GM23338 (cell line): ENCODE measurements around the gene PAK1. TPM values are rescaled to one million over a fixed set of nuclear protein-coding genes. Genes with fewer than 3 reads are reported as not detected.
A peak's percentile ranks its signal among the peaks of the same experiment; 100 is the strongest.

Experiments used
- ATAC-seq: fragments of 200-7000 bp; cut with Tn5 transposase; 3 replicates; pipeline ENCODE4 v1.9.1; 2020
- DNase-seq: peaks from one replicate; pipeline ENCODE4 v3.0.0-alpha.2; 2015; ENCODE audit warnings: low spot score
- H2AFZ ChIP-seq: fragments of 200-600 bp; sonication (generic); 2 replicates; pipeline ENCODE4 v1.8.0; 2016; ENCODE audit warnings: antibody characterized with exemption, mild to moderate bottlenecking, moderate library complexity
- H3F3A ChIP-seq: fragments of 200-600 bp; sonication (generic); replicated peaks from 2 replicates; pipeline ENCODE4 v1.8.0; 2017; ENCODE audit warnings: antibody characterized with exemption, mixed run types, low read depth
- H3K27ac ChIP-seq: fragments of 200-600 bp; sonication (generic); 2 replicates; pipeline ENCODE4 v1.6.1; 2016; ENCODE audit warnings: low read depth
- H3K27me3 ChIP-seq: fragments of 200-600 bp; sonication (generic); 2 replicates; pipeline ENCODE4 v1.8.0; 2016; ENCODE audit warnings: mild to moderate bottlenecking, mixed run types, moderate library complexity; ENCODE audit not compliant: insufficient read depth
- H3K36me3 ChIP-seq: fragments of 200-600 bp; sonication (generic); 2 replicates; pipeline ENCODE4 v1.8.0; 2016; ENCODE audit warnings: mild to moderate bottlenecking; ENCODE audit not compliant: insufficient read depth
- H3K4me1 ChIP-seq: fragments of 200-600 bp; sonication (generic); 2 replicates; pipeline ENCODE4 v1.8.0; 2016; ENCODE audit warnings: mild to moderate bottlenecking, moderate library complexity; ENCODE audit not compliant: insufficient read depth
- H3K4me2 ChIP-seq: fragments of 200-600 bp; sonication (generic); 2 replicates; pipeline ENCODE4 v1.7.1; 2017; ENCODE audit warnings: mixed run types
- H3K4me3 ChIP-seq: fragments of 200-600 bp; sonication (generic); 2 replicates; pipeline ENCODE4 v1.6.1; 2016; ENCODE audit warnings: mixed run types
- H3K79me2 ChIP-seq: fragments of 200-600 bp; sonication (generic); replicated peaks from 2 replicates; pipeline ENCODE4 v1.8.0; 2017; ENCODE audit warnings: mild to moderate bottlenecking; ENCODE audit not compliant: insufficient read depth
- H3K9me2 ChIP-seq: fragments of 200-600 bp; sonication (generic); 2 replicates; pipeline ENCODE4 v1.8.0; 2017; ENCODE audit not compliant: insufficient read depth
- H4K20me1 ChIP-seq: fragments of 200-600 bp; sonication (generic); replicated peaks from 2 replicates; pipeline ENCODE4 v1.8.0; 2017; ENCODE audit warnings: mild to moderate bottlenecking; ENCODE audit not compliant: insufficient read depth
- H3K27ac Mint-ChIP-seq: 2 replicates; pipeline ENCODE4 v1.8.0; 2020; ENCODE audit warnings: inconsistent platforms, mild to moderate bottlenecking, moderate library complexity, mixed read lengths
- H3K27me3 Mint-ChIP-seq: 3 replicates; pipeline ENCODE4 v1.8.0; 2022; ENCODE audit warnings: low read depth, mild to moderate bottlenecking, moderate library complexity, mixed read lengths, inconsistent platforms; ENCODE audit not compliant: insufficient read depth, poor library complexity
- H3K36me3 Mint-ChIP-seq: 3 replicates; pipeline ENCODE4 v1.8.0; 2021; ENCODE audit warnings: low read depth, mild to moderate bottlenecking, inconsistent platforms, moderate library complexity, mixed read lengths
- H3K4me1 Mint-ChIP-seq: 3 replicates; pipeline ENCODE4 v1.8.0; 2020; ENCODE audit warnings: mild to moderate bottlenecking, inconsistent platforms, mixed read lengths
- H3K4me3 Mint-ChIP-seq: 3 replicates; pipeline ENCODE4 v1.8.0; 2021; ENCODE audit warnings: moderate library complexity, mild to moderate bottlenecking, inconsistent platforms, mixed read lengths
- H3K9me3 Mint-ChIP-seq: 3 replicates; pipeline ENCODE4 v1.8.0; 2020; ENCODE audit warnings: moderate library complexity, mild to moderate bottlenecking, inconsistent platforms, mixed read lengths
- CREB1 ChIP-seq: fragments of 250-450 bp; sonication (Bioruptor Pico); IDR thresholded peaks from 2 replicates; pipeline ENCODE4 v1.5.0; 2020; ENCODE audit warnings: low read depth, mild to moderate bottlenecking, moderate library complexity
- EZH2 ChIP-seq: fragments of 200-600 bp; sonication (generic); IDR thresholded peaks from one replicate; pipeline ENCODE4 v1.8.0; 2017; ENCODE audit warnings: antibody characterized with exemption, mild to moderate bottlenecking, low read depth; ENCODE audit not compliant: unreplicated experiment
- EZH2phosphoT487 ChIP-seq: fragments of 200-600 bp; sonication (generic); IDR thresholded peaks from one replicate; pipeline ENCODE4 v1.8.1; 2018; ENCODE audit warnings: antibody characterized with exemption; ENCODE audit not compliant: unreplicated experiment
- NANOG ChIP-seq: IDR thresholded peaks from 2 replicates; pipeline ENCODE4 v1.6.1; 2016; ENCODE audit warnings: antibody characterized with exemption, borderline replicate concordance
- POLR2AphosphoS5 ChIP-seq: IDR thresholded peaks from 2 replicates; pipeline ENCODE4 v1.6.1; 2016; ENCODE audit warnings: antibody characterized with exemption, low read depth
- REST ChIP-seq: IDR thresholded peaks from one replicate; pipeline ENCODE4 v1.6.1; 2018; ENCODE audit warnings: antibody characterized with exemption; ENCODE audit not compliant: unreplicated experiment
- ZNF114 ChIP-seq: fragments of 250-450 bp; sonication (Bioruptor Pico); IDR thresholded peaks from 2 replicates; pipeline ENCODE4 v1.5.0; 2020; ENCODE audit warnings: mild to moderate bottlenecking, moderate library complexity
- ZNF331 ChIP-seq: fragments of 250-450 bp; sonication (Bioruptor Pico); IDR thresholded peaks from 2 replicates; pipeline ENCODE4 v1.5.0; 2020; ENCODE audit warnings: low read depth, mild to moderate bottlenecking, moderate library complexity
- polyA plus RNA-seq: library from polyadenylated mRNA; unstranded; fragments of >200 nt; fragmentation: Nextera tagmentation; extraction: Ambion mirVana; gene quantifications from 2 replicates; pipeline ENCODE4 v1.2.1, GENCODE V29; 2016
- total RNA-seq: library from RNA; depleted of rRNA; stranded (reverse); fragments of >200 nt; shearing (Covaris generic); gene quantifications from 2 replicates; pipeline ENCODE4 v1.2.3, GENCODE V29; 2014
- TF ChIP-seq, protein P1 (sequence below): IDR thresholded peaks from 2 replicates; pipeline ENCODE4 v1.6.1; 2016; ENCODE audit warnings: antibody characterized with exemption
- TF ChIP-seq, protein P2 (sequence below), 2 experiments: fragments of 200-600 bp in 1 of 2; sonication (generic) in 1 of 2; conservative IDR thresholded peaks; 2 replicates each; pipeline versions ENCODE4 v1.5.1 to v1.6.1; 2016 to 2017; ENCODE audit warnings: antibody characterized with exemption in 2 of 2, low read depth in 2 of 2, mild to moderate bottlenecking in 2 of 2, moderate library complexity in 1 of 2

The PAK1 gene
- total and polyA plus RNA-seq, 2 experiments from 2014 or later: 102 to 175 TPM

GRCh38 chr11:77436969-77437368 lies 36.9 kb downstream of the PAK1 start (continued):
- TF ChIP-seq REST (no peak), ZNF331 (CRISPR knock-in tag) (no peak), EZH2phosphoT487 (no peak)
- TF ChIP-seq, protein P1, sequence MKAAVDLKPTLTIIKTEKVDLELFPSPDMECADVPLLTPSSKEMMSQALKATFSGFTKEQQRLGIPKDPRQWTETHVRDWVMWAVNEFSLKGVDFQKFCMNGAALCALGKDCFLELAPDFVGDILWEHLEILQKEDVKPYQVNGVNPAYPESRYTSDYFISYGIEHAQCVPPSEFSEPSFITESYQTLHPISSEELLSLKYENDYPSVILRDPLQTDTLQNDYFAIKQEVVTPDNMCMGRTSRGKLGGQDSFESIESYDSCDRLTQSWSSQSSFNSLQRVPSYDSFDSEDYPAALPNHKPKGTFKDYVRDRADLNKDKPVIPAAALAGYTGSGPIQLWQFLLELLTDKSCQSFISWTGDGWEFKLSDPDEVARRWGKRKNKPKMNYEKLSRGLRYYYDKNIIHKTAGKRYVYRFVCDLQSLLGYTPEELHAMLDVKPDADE: no peak

DNA sequence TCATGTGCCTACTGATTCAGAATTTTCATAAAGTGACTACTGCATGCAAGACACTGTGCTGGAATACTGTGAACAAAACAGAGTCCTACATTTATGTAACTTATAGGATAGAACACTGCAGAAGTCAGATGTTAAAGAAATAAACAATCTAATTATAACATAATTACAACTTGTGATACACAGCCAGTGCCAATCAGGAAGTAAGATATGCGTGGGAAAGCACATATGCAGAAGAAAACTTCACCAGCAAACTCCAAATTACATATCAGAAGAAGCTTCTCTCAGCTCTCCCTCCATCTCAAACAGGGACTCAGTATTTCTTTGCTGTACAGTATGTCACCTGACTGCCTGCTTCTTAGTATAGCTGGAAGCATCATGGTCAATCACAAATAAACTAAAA lies 37.4 kb downstream of the PAK1 start:
- no peak overlapping the region for H3K4me2 ChIP-seq
- peaks cover 8% of the 10 kb centered on the region for H3K27me3 Mint-ChIP-seq
- no peak overlapping the region for H2AFZ ChIP-seq
- no peaks in the 10 kb centered on the region for H3K36me3 ChIP-seq
- H3K4me3 ChIP-seq: no peak overlapping the region
- no peaks in the 10 kb centered on the region for H3F3A ChIP-seq
- 0 out of 2 replicates have a peak overlapping the region, but pooled peaks have one; percentile 50 for H3K27ac ChIP-seq
- H3K4me1 Mint-ChIP-seq: peaks cover 32% of the 10 kb centered on the region
- no peaks in the 10 kb centered on the region for H3K36me3 Mint-ChIP-seq
- H3K9me3 Mint-ChIP-seq: no peaks in the 10 kb centered on the region
- peaks cover 36% of the 10 kb centered on the region for H3K4me1 ChIP-seq
- no peak for ATAC-seq
- H4K20me1 ChIP-seq: no peaks in the 10 kb centered on the region; the same call in 1 of the 2 replicates
- no peak for DNase-seq
- H3K27me3 ChIP-seq: no peaks in the 10 kb centered on the region
- peaks cover 7% of the 10 kb centered on the region for H3K9me2 ChIP-seq
- H3K79me2 ChIP-seq: peaks cover 99% of the 10 kb centered on the region
- no peak overlapping the region for H3K27ac Mint-ChIP-seq
- H3K4me3 Mint-ChIP-seq: no peak overlapping the region
- TF ChIP-seq EZH2phosphoT487 (no peak), ZNF331 (CRISPR knock-in tag) (no peak), CREB1 (no peak), REST (no peak), NANOG (no peak), POLR2AphosphoS5 (no peak), ZNF114 (CRISPR knock-in tag) (no peak), EZH2 (no peak)
- TF ChIP-seq, protein P1: no peak
- TF ChIP-seq, protein P2, sequence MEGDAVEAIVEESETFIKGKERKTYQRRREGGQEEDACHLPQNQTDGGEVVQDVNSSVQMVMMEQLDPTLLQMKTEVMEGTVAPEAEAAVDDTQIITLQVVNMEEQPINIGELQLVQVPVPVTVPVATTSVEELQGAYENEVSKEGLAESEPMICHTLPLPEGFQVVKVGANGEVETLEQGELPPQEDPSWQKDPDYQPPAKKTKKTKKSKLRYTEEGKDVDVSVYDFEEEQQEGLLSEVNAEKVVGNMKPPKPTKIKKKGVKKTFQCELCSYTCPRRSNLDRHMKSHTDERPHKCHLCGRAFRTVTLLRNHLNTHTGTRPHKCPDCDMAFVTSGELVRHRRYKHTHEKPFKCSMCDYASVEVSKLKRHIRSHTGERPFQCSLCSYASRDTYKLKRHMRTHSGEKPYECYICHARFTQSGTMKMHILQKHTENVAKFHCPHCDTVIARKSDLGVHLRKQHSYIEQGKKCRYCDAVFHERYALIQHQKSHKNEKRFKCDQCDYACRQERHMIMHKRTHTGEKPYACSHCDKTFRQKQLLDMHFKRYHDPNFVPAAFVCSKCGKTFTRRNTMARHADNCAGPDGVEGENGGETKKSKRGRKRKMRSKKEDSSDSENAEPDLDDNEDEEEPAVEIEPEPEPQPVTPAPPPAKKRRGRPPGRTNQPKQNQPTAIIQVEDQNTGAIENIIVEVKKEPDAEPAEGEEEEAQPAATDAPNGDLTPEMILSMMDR (conservative IDR thresholded peaks at IDR 0.05; ENCODE audit: low read depth in 2 of 2): no peak
